ENCODE results near the gene KISS1R.

Gene KISS1R

GRCh38 chr19:919199-920050, 2.3 kb downstream of the KISS1R start:
- Histone ChIP-seq H3K9me3 (ENCODE audit: low read length) (no peaks in the 10 kb centered on the region), H2AFZ (ENCODE audit: low read length) (no peak overlapping the region), H3K27me3 (ENCODE audit: insufficient read depth, low read length) (peaks cover 13% of the 10 kb centered on the region; the same call in 1 of the 2 replicates), H3K36me3 (ENCODE audit: insufficient read depth, low read length) (no peaks in the 10 kb centered on the region), H4K20me1 (ENCODE audit: insufficient read depth, low read length) (no peaks in the 10 kb centered on the region), H3K4me3 (ENCODE audit: low read depth, low read length, poor library complexity, severe bottlenecking) (peak overlapping the region; percentile 44), H3K9me2 (ENCODE audit: low read depth, low read length) (no peaks in the 10 kb centered on the region), H3K27ac (ENCODE audit: low read depth, low read length, poor library complexity, severe bottlenecking) (no peak overlapping the region), H3K9ac (ENCODE audit: low read length) (no peak overlapping the region; the same call in 1 of the 2 replicates), H3K79me2 (ENCODE audit: insufficient read depth, low read length) (no peaks in the 10 kb centered on the region), H3F3A (ENCODE audit: insufficient read depth, low read length) (no peaks in the 10 kb centered on the region), H3K4me1 (ENCODE audit: insufficient read depth, low read length, severe bottlenecking) (peaks cover 35% of the 10 kb centered on the region), H3K4me2 (ENCODE audit: low read length) (peak overlapping the region; percentile 41; the same call in 1 of the 2 replicates)
- TF ChIP-seq CTCF (IDR thresholded peaks at IDR 0.05; ENCODE audit: low read length), result no peak
- no peak for TF ChIP-seq EZH2 (IDR thresholded peaks at IDR 0.05; ENCODE audit: borderline replicate concordance, low read length)

GRCh38 chr19:920051-920864, 3.1 kb downstream of the KISS1R start:
- Histone ChIP-seq H3K4me2 (ENCODE audit: low read length) (peak overlapping the region; percentile 41), H3K9ac (ENCODE audit: low read length) (no peak overlapping the region; the same call in 1 of the 2 replicates), H3K4me1 (ENCODE audit: insufficient read depth, low read length, severe bottlenecking) (peaks cover 43% of the 10 kb centered on the region), H3K9me2 (ENCODE audit: low read depth, low read length) (no peaks in the 10 kb centered on the region), H3K36me3 (ENCODE audit: insufficient read depth, low read length) (no peaks in the 10 kb centered on the region), H3K4me3 (ENCODE audit: low read depth, low read length, poor library complexity, severe bottlenecking) (peak overlapping the region; percentile 44), H2AFZ (ENCODE audit: low read length) (no peak overlapping the region), H3K27ac (ENCODE audit: low read depth, low read length, poor library complexity, severe bottlenecking) (no peak overlapping the region), H3K27me3 (ENCODE audit: insufficient read depth, low read length) (peaks cover 13% of the 10 kb centered on the region; the same call in 1 of the 2 replicates), H3F3A (ENCODE audit: insufficient read depth, low read length) (no peaks in the 10 kb centered on the region), H4K20me1 (ENCODE audit: insufficient read depth, low read length) (no peaks in the 10 kb centered on the region), H3K9me3 (ENCODE audit: low read length) (no peaks in the 10 kb centered on the region), H3K79me2 (ENCODE audit: insufficient read depth, low read length) (no peaks in the 10 kb centered on the region)
- TF ChIP-seq EZH2 (IDR thresholded peaks at IDR 0.05; ENCODE audit: borderline replicate concordance, low read length) (no peak), CTCF (IDR thresholded peaks at IDR 0.05; ENCODE audit: low read length) (no peak)

- Histone ChIP-seq H3K9ac (ENCODE audit: low read length) (peak overlapping the region; percentile 52), H3K27ac (ENCODE audit: low read depth, low read length, poor library complexity, severe bottlenecking) (no peak overlapping the region), H3K79me2 (ENCODE audit: insufficient read depth, low read length) (no peaks in the 10 kb centered on the region), H3F3A (ENCODE audit: insufficient read depth, low read length) (no peaks in the 10 kb centered on the region), H4K20me1 (ENCODE audit: insufficient read depth, low read length) (no peaks in the 10 kb centered on the region), H3K9me2 (ENCODE audit: low read depth, low read length) (no peaks in the 10 kb centered on the region), H3K4me2 (ENCODE audit: low read length) (peak overlapping the region; percentile 79), H3K36me3 (ENCODE audit: insufficient read depth, low read length) (no peaks in the 10 kb centered on the region), H3K9me3 (ENCODE audit: low read length) (no peaks in the 10 kb centered on the region), H3K27me3 (ENCODE audit: insufficient read depth, low read length) (no peaks in the 10 kb centered on the region; the same call in none of the 2 replicates), H2AFZ (ENCODE audit: low read length) (no peak overlapping the region), H3K4me3 (ENCODE audit: low read depth, low read length, poor library complexity, severe bottlenecking) (peak overlapping the region; percentile 64), H3K4me1 (ENCODE audit: insufficient read depth, low read length, severe bottlenecking) (peaks cover 32% of the 10 kb centered on the region)
- TF ChIP-seq CTCF (IDR thresholded peaks at IDR 0.05; ENCODE audit: low read length) (no peak), EZH2 (IDR thresholded peaks at IDR 0.05; ENCODE audit: borderline replicate concordance, low read length) (no peak)
Observed at GRCh38 chr19:924553-925086, 7.5 kb downstream of the KISS1R start.
